HG02938 (cell line): ENCODE measurements around the gene SEMA4D.

ENCODE experiments used
- ATAC-seq: cut with Tn5 transposase; IDR thresholded peaks from one replicate; pipeline ENCODE4 v1.9.1; 2021; ENCODE audit warnings: mild to moderate bottlenecking, moderate library complexity; ENCODE audit not compliant: unreplicated experiment

The SEMA4D gene

GRCh38 chr9:89502038-89502601 lies 4.2 kb upstream of the SEMA4D start:
- no peak for ATAC-seq

GRCh38 chr9:89501311-89501898 lies 3.5 kb upstream of the SEMA4D start:
- no peak for ATAC-seq

- ATAC-seq = no peak
Observed at GRCh38 chr9:89500008-89500407, 2.1 kb upstream of the SEMA4D start.

GRCh38 chr9:89498852-89499480 lies 1.1 kb upstream of the SEMA4D start:
- ATAC-seq = no peak

- ATAC-seq = no peak
Observed at GRCh38 chr9:89497257-89497963, 503 bp downstream of the SEMA4D start.

- ATAC-seq = no peak
Observed at GRCh38 chr9:89496645-89497256, 1.2 kb downstream of the SEMA4D start.

GRCh38 chr9:89495824-89496560 lies 1.9 kb downstream of the SEMA4D start:
- ATAC-seq = no peak

GRCh38 chr9:89494199-89494598 lies 3.7 kb downstream of the SEMA4D start:
- ATAC-seq = no peak

GRCh38 chr9:89493671-89494070 lies 4.2 kb downstream of the SEMA4D start:
- no peak for ATAC-seq

- no peak for ATAC-seq
Observed at GRCh38 chr9:89493181-89493580, 4.7 kb downstream of the SEMA4D start.

- no peak for ATAC-seq
Observed at GRCh38 chr9:89492586-89492985, 5.3 kb downstream of the SEMA4D start.

- ATAC-seq = no peak
Observed at GRCh38 chr9:89491694-89492093, 6.2 kb downstream of the SEMA4D start.

- peak; percentile 45 for ATAC-seq
Observed at GRCh38 chr9:89489548-89490530, 8.1 kb downstream of the SEMA4D start.

- ATAC-seq = no peak
Observed at GRCh38 chr9:89488936-89489335, 9.0 kb downstream of the SEMA4D start.

GRCh38 chr9:89488131-89488530 lies 9.8 kb downstream of the SEMA4D start:
- no peak for ATAC-seq

- ATAC-seq = no peak
Observed at GRCh38 chr9:89486681-89487080, 11.2 kb downstream of the SEMA4D start.

- peak; percentile 49 for ATAC-seq
Observed at GRCh38 chr9:89484475-89485404, 13.2 kb downstream of the SEMA4D start.

GRCh38 chr9:89483592-89484474 lies 14.1 kb downstream of the SEMA4D start:
- ATAC-seq = peak; percentile 59
